KMS-11 (cell line): ENCODE data around the gene PARD3B.

Source experiments
- H2AFZ ChIP-seq: fragments of 200-600 bp; sonication (generic); 2 replicates; pipeline ENCODE4 v1.6.1; 2016; ENCODE audit warnings: antibody characterized with exemption, mixed run types, low read depth
- H3K27ac ChIP-seq: fragments of 200-600 bp; sonication (generic); 2 replicates; pipeline ENCODE4 v1.6.1; 2016; ENCODE audit warnings: mild to moderate bottlenecking, mixed run types
- H3K27me3 ChIP-seq: fragments of 200-600 bp; sonication (generic); 2 replicates; pipeline ENCODE4 v1.6.1; 2017; ENCODE audit warnings: mild to moderate bottlenecking, low read depth, mixed run types, moderate library complexity; ENCODE audit not compliant: insufficient read depth
- H3K36me3 ChIP-seq: fragments of 200-600 bp; sonication (generic); 2 replicates; pipeline ENCODE4 v1.6.1; 2017; ENCODE audit warnings: mild to moderate bottlenecking, mixed run types; ENCODE audit not compliant: insufficient read depth
- H3K4me1 ChIP-seq: fragments of 200-600 bp; sonication (generic); 2 replicates; pipeline ENCODE4 v1.6.1; 2016; ENCODE audit warnings: mild to moderate bottlenecking, low read depth, mixed run types; ENCODE audit not compliant: poor library complexity, severe bottlenecking
- H3K4me2 ChIP-seq: fragments of 200-600 bp; sonication (generic); 2 replicates; pipeline ENCODE4 v1.7.0; 2016; ENCODE audit warnings: mild to moderate bottlenecking, mixed run types
- H3K4me3 ChIP-seq: fragments of 200-600 bp; sonication (generic); IDR thresholded peaks from 2 replicates; pipeline ENCODE4 v1.6.1; 2017; ENCODE audit warnings: low read depth, low read length, mixed read lengths; ENCODE audit not compliant: insufficient read depth
- H3K79me2 ChIP-seq: fragments of 200-600 bp; sonication (generic); 2 replicates; pipeline ENCODE4 v1.6.1; 2016; ENCODE audit warnings: low read depth, mixed run types; ENCODE audit not compliant: insufficient read depth
- H3K9ac ChIP-seq: fragments of 200-600 bp; sonication (generic); 2 replicates; pipeline ENCODE4 v1.6.1; 2016; ENCODE audit warnings: mild to moderate bottlenecking, mixed run types
- H4K20me1 ChIP-seq: fragments of 200-600 bp; sonication (generic); 2 replicates; pipeline ENCODE4 v1.6.1; 2016; ENCODE audit warnings: mild to moderate bottlenecking, mixed run types; ENCODE audit not compliant: insufficient read depth
- CTCF ChIP-seq: fragments of 200-600 bp; sonication (generic); conservative IDR thresholded peaks from 2 replicates; pipeline ENCODE4 v1.6.1; 2017; ENCODE audit warnings: low read depth, mild to moderate bottlenecking, antibody characterized with exemption, low read length, moderate library complexity, mixed read lengths

Gene PARD3B

GRCh38 chr2:204892506-204893255, 347.4 kb downstream of the PARD3B start:
- no peak overlapping the region for H3K27ac ChIP-seq

GRCh38 chr2:204896146-204896545, 350.9 kb downstream of the PARD3B start:
- TF ChIP-seq CTCF = no peak
- H3K4me2 ChIP-seq = no peak overlapping the region
- H3K9ac ChIP-seq = no peak overlapping the region
- no peaks in the 10 kb centered on the region for H3K79me2 ChIP-seq
- H4K20me1 ChIP-seq = no peaks in the 10 kb centered on the region
- no peaks in the 10 kb centered on the region for H3K4me1 ChIP-seq
- H3K27me3 ChIP-seq = no peaks in the 10 kb centered on the region
- H3K36me3 ChIP-seq = no peaks in the 10 kb centered on the region
- no peak overlapping the region for H2AFZ ChIP-seq
- H3K4me3 ChIP-seq = no peak overlapping the region
- H3K27ac ChIP-seq = no peak overlapping the region

More at GRCh38 chr2:204892506-204893255, 347.4 kb downstream of the PARD3B start:
- Histone ChIP-seq H3K36me3 (no peaks in the 10 kb centered on the region), H4K20me1 (no peaks in the 10 kb centered on the region), H3K4me3 (no peak overlapping the region), H3K4me1 (no peaks in the 10 kb centered on the region), H3K79me2 (no peaks in the 10 kb centered on the region), H3K4me2 (no peak overlapping the region), H2AFZ (no peak overlapping the region), H3K27me3 (no peaks in the 10 kb centered on the region), H3K9ac (no peak overlapping the region)
- no peak for TF ChIP-seq CTCF

GRCh38 chr2:204897561-204897960, 352.3 kb downstream of the PARD3B start:
- no peaks in the 10 kb centered on the region for H3K27me3 ChIP-seq
- H4K20me1 ChIP-seq = no peaks in the 10 kb centered on the region
- H3K4me3 ChIP-seq = no peak overlapping the region
- no peak for TF ChIP-seq CTCF
- no peaks in the 10 kb centered on the region for H3K79me2 ChIP-seq
- no peak overlapping the region for H3K4me2 ChIP-seq
- H3K9ac ChIP-seq = no peak overlapping the region
- H3K4me1 ChIP-seq = no peaks in the 10 kb centered on the region
- H3K27ac ChIP-seq = no peak overlapping the region
- no peaks in the 10 kb centered on the region for H3K36me3 ChIP-seq
- H2AFZ ChIP-seq = no peak overlapping the region

GRCh38 chr2:204898928-204899640, 353.8 kb downstream of the PARD3B start:
- Histone ChIP-seq H3K27ac (no peak overlapping the region), H2AFZ (no peak overlapping the region), H3K36me3 (no peaks in the 10 kb centered on the region), H3K79me2 (no peaks in the 10 kb centered on the region), H4K20me1 (no peaks in the 10 kb centered on the region), H3K4me1 (no peaks in the 10 kb centered on the region), H3K4me3 (no peak overlapping the region), H3K4me2 (no peak overlapping the region), H3K27me3 (no peaks in the 10 kb centered on the region), H3K9ac (no peak overlapping the region)
- TF ChIP-seq CTCF = no peak
